Breast epithelium (tissue), 4 donors: ENCODE results near the gene IPO13. TPM values are rescaled to one million over a fixed set of nuclear protein-coding genes. Genes with fewer than 3 reads are reported as not detected.

Experiments
- DNase-seq, 2 donors: peaks; one replicate each; pipeline ENCODE4 v3.0.0-alpha.2; 2019; ENCODE audit warnings: low spot score in 2 of 2
- H3K27ac ChIP-seq, 2 donors: fragments of 200-600 bp; sonication (generic) in 1 of 2; one replicate each; pipeline ENCODE4 v1.5.1; 2016 to 2019; ENCODE audit warnings: mild to moderate bottlenecking in 1 of 2
- H3K27me3 ChIP-seq, 2 donors: fragments of 200-600 bp; sonication (generic) in 1 of 2; one replicate each; pipeline versions ENCODE4 v1.5.1 to v1.6.0; 2017 to 2019; ENCODE audit warnings: control low read depth in 1 of 2, mild to moderate bottlenecking in 1 of 2
- H3K36me3 ChIP-seq: fragments of 200-600 bp; one replicate; pipeline ENCODE4 v1.5.1; 2019
- H3K4me1 ChIP-seq, 2 donors: fragments of 200-600 bp; sonication (generic); one replicate each; pipeline ENCODE4 v1.5.1; 2016 to 2019; ENCODE audit warnings: control low read depth in 1 of 2
- H3K4me3 ChIP-seq, 3 donors: fragments of 200-600 bp; sonication (generic); 1 replicate in 2 of 3; 2 replicates in 1 of 3; pipeline ENCODE4 v1.5.1; 2016 to 2019; ENCODE audit warnings: mild to moderate bottlenecking in 3 of 3, moderate library complexity in 2 of 3
- H3K9me3 ChIP-seq, 2 donors: fragments of 200-600 bp; sonication (generic) in 1 of 2; one replicate each; pipeline ENCODE4 v1.5.1; 2016 to 2019; ENCODE audit warnings: control low read depth in 1 of 2
- POLR2A ChIP-seq: fragments of 450-650 bp; IDR thresholded peaks from one replicate; pipeline ENCODE4 v1.6.1; 2016; ENCODE audit warnings: antibody characterized with exemption, mild to moderate bottlenecking, moderate library complexity
- POLR2AphosphoS5 ChIP-seq, 3 donors: sonication (generic); formaldehyde crosslinking; IDR thresholded peaks; one replicate each; pipeline ENCODE4 v1.6.1; 2017; ENCODE audit warnings: antibody characterized with exemption in 3 of 3
- intact Hi-C: fragments of 100-400 bp; cut with DNase I; formaldehyde crosslinking; loops from one replicate; pipeline ENCODE4 v1.15.1; 2023; ENCODE audit warnings: low total_unique reads
- total RNA-seq, 3 donors: library from RNA; depleted of rRNA; stranded (reverse); fragments of >200 nt; gene quantifications; one replicate each; pipeline ENCODE4 v1.1.0, GENCODE V29; 2016
- TF ChIP-seq, protein P1 (sequence below), 3 donors: fragments of 450-650 bp; IDR thresholded peaks; one replicate each; pipeline ENCODE4 v1.5.1; 2016 to 2017; ENCODE audit warnings: antibody characterized with exemption in 3 of 3, mild to moderate bottlenecking in 3 of 3, moderate library complexity in 3 of 3

The IPO13 gene
- total RNA-seq, 3 donors from 2014 or later: 18.4 to 23.0 (median 20.5) TPM

DNA sequence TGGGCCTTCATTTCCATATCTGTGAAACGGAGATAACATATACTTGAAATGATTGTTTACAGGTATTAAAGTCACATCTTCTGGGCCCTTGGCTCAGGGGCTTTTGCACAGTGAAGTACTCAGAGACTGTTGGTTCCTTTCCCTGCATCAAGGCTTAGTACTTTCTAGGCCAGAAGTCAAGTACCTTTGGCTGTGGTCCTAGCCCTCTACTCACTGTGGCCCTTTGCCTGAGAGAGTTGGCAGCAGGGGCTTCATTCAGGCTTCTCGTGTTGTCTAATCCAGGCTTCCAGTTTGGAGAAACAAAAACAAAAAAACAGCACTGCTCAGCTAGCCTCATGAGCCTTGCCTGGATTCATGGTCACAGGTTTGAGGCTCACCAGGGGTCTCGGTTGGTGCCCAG is 14.9 kb downstream of the IPO13 start:
- H3K27ac ChIP-seq: no peak overlapping the region
- DNase-seq: no peak
- H3K9me3 ChIP-seq: no peaks in the 10 kb centered on the region
- intact Hi-C loops: no loop called here
- no peaks in the 10 kb centered on the region for H3K27me3 ChIP-seq
- TF ChIP-seq, protein P1, sequence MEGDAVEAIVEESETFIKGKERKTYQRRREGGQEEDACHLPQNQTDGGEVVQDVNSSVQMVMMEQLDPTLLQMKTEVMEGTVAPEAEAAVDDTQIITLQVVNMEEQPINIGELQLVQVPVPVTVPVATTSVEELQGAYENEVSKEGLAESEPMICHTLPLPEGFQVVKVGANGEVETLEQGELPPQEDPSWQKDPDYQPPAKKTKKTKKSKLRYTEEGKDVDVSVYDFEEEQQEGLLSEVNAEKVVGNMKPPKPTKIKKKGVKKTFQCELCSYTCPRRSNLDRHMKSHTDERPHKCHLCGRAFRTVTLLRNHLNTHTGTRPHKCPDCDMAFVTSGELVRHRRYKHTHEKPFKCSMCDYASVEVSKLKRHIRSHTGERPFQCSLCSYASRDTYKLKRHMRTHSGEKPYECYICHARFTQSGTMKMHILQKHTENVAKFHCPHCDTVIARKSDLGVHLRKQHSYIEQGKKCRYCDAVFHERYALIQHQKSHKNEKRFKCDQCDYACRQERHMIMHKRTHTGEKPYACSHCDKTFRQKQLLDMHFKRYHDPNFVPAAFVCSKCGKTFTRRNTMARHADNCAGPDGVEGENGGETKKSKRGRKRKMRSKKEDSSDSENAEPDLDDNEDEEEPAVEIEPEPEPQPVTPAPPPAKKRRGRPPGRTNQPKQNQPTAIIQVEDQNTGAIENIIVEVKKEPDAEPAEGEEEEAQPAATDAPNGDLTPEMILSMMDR (IDR thresholded peaks at IDR 0.05): no peak
- no peak for TF ChIP-seq POLR2A
- no peaks in the 10 kb centered on the region for H3K4me1 ChIP-seq
- H3K4me3 ChIP-seq: no peak overlapping the region
- H3K36me3 ChIP-seq: no peaks in the 10 kb centered on the region

DNA sequence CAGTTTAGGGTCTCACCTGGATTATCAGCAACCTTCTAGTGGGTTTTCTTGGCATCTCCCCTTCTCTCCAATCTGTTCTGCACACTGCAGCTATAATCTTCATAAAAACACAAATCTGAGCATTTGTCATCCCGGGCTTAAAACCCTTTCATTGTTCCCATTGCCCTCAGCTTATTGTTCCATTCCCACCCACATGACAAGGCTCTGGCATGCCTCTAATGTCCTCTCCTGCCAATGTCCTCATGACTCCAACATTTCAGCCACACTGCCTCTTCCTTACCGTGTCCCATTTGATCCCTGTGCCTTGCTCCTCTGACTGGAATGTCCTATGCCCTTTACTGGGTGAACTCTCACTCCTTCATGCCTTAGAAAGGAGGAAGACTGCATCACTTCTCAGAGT is 15.6 kb downstream of the IPO13 start:
- H3K27ac ChIP-seq: no peak overlapping the region
- TF ChIP-seq POLR2A (no peak), POLR2AphosphoS5 (IDR thresholded peaks at IDR 0.05) (no peak)
- TF ChIP-seq, protein P1 (IDR thresholded peaks at IDR 0.05): no peak
- no peak overlapping the region for H3K4me3 ChIP-seq
- H3K9me3 ChIP-seq: no peaks in the 10 kb centered on the region
- intact Hi-C loops: no loop called here
- no peaks in the 10 kb centered on the region for H3K4me1 ChIP-seq
- no peaks in the 10 kb centered on the region for H3K27me3 ChIP-seq
- no peaks in the 10 kb centered on the region for H3K36me3 ChIP-seq
- no peak for DNase-seq

DNA sequence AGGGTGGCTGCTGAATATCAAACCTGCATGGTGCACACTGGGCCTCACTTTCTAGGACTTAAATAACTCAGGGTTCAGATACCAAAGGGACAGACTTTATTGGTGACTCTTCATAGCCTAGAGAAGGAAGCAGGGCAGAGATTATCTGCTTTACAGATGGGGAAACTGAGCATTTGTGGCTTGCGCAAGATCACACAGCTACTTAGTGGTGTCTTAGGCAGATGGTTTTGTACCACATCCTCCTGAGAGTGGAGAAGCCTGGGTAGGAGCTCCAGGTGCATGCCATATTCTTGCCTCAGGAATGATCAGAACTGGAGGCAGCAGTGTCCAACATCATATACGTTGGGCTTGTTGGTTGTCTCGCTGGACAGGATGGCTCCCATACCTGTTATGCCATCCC is 16.3 kb downstream of the IPO13 start:
- Histone ChIP-seq H3K9me3 (no peaks in the 10 kb centered on the region), H3K27me3 (no peaks in the 10 kb centered on the region), H3K27ac (no peak overlapping the region), H3K4me1 (no peaks in the 10 kb centered on the region), H3K4me3 (no peak overlapping the region), H3K36me3 (no peaks in the 10 kb centered on the region)
- DNase-seq: no peak
- intact Hi-C loops: no loop called here
- TF ChIP-seq POLR2AphosphoS5 (IDR thresholded peaks at IDR 0.05) (no peak), POLR2A (no peak)
- TF ChIP-seq, protein P1 (IDR thresholded peaks at IDR 0.05): no peak

DNA sequence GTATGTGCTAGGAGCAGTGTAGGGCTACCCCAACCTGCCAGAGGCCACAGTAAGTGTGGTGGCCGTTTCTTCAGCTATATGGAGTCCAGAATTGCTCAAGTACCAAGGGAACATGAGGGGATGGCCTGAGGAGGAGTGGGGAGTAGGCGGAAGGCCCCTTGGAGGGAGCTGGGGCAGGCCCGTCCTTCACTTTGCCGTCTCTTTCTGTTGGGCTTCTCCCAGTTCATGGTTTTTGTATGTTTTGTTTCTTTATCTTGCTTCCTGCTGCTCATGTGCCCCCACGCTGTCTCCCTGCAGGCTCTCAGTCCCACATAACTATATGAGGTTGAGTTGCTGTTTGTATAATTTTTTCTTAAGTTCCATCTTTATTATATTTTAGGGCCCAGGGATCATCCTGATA is 17.1 kb downstream of the IPO13 start:
- Histone ChIP-seq H3K27me3 (no peaks in the 10 kb centered on the region), H3K9me3 (no peaks in the 10 kb centered on the region), H3K36me3 (no peaks in the 10 kb centered on the region), H3K27ac (no peak overlapping the region), H3K4me1 (no peaks in the 10 kb centered on the region), H3K4me3 (no peak overlapping the region)
- DNase-seq: no peak
- TF ChIP-seq, protein P1 (IDR thresholded peaks at IDR 0.05): no peak
- TF ChIP-seq POLR2A (no peak), POLR2AphosphoS5 (IDR thresholded peaks at IDR 0.05) (no peak)
- intact Hi-C loops: no loop called here

DNA sequence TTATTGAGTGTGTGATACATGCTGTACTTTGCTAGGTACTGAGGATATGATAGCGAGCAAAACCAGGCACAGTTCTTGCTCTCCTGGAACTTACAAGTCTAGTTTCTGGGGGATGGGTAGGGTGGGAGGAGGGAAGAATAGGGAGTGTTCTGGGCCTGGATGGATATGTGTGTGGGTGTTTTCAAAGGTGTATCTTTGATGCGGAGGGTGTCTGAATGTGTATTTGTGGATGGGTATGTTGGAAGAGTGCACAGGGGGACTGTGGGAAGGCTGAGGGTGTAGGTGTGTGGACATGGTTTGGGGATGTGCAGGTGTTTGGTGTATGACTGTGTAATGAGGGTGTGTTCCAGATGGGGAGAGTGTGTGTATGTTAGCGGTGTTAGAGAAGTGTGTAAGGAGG is 18.6 kb downstream of the IPO13 start:
- Histone ChIP-seq H3K4me1 (peaks cover 0 to 1% of the 10 kb centered on the region in 2 donors), H3K4me3 (no peak overlapping the region), H3K27ac (no peak overlapping the region), H3K27me3 (no peaks in the 10 kb centered on the region), H3K36me3 (no peaks in the 10 kb centered on the region), H3K9me3 (no peaks in the 10 kb centered on the region)
- TF ChIP-seq POLR2AphosphoS5 (IDR thresholded peaks at IDR 0.05): no peak
- TF ChIP-seq, protein P1 (IDR thresholded peaks at IDR 0.05): no peak
- no peak for TF ChIP-seq POLR2A
- intact Hi-C loops: no loop called here
- no peak for DNase-seq
